ENCODE data around the gene TGFBR3.
"Not testable (repeated sequence)": the region's sequence is repeated elsewhere in the genome, so short reads cannot be mapped to it uniquely, and the experiment has no call there.

TGFBR3 gene

DNA sequence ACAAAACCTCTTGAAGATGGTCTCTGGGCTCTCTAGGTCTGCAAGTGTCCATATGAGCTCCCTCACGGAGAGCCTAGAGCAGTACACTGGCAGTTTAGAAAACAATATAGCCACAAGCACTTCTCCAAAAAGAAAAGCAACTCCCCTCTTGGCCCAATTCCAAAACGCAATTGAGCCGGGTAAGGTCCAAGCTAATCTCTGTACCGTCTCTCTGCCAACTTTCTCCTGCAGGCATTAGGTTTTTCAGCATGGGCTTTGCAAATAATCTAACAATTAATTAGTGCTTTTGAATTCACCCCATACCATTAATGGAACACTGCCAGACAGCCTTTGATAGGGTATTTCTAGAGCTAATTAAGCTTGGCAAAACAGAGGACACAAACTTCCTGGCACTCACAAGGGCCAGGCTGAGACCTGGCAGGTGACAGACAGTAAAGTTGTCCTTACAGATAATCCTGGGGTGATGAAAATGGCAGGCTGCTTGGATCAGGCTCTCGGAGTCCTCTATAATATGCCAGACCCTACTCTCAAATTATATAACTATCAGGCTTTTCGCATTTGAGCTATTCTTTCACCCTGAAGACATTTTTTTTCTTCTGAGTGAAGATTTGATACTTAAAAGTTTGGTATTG is 39.8 kb downstream of the TGFBR3 start:
- DNase-seq = no peak

- no peak for DNase-seq
Observed at GRCh38 chr1:91844862-91845528, 41.0 kb downstream of the TGFBR3 start.

DNA sequence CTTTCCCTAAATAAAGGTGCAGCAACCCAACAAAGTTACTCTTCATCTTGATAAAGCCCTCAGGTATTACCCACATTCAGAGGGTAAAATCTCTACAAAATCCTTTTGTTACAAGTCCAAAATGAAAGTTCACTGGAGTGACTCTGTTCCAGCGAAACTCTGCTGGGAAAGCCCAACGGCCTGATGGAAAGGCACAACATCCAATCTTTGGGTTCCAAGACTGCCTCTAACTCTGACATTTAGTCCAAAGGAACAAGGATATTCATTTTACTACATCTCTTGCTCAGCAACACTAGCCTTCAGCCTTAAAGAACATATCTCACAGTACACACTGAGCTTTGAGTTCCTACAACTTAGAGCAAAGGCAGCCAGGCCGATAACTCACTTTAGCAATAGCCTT is 42.1 kb downstream of the TGFBR3 start:
- DNase-seq = no peak

DNA sequence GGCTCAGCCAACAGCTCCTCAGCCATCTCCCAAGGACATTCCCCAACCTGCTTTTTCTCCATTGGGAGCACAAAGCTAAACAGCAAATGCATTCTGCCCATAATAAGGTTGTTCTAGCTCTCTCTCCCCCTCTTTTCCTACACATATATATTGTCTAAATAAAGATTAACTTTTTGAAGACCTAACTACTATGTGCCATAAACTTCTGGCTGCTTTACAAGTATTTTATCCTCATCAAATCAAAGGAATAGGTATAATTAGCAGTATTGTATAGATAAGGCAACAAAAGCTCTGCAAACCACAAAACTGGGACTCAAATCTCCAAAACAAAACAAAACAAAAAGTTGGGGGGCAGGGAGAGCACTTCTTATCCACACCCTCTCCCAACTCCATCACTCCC is 43.4 kb downstream of the TGFBR3 start:
- DNase-seq = no peak

DNA sequence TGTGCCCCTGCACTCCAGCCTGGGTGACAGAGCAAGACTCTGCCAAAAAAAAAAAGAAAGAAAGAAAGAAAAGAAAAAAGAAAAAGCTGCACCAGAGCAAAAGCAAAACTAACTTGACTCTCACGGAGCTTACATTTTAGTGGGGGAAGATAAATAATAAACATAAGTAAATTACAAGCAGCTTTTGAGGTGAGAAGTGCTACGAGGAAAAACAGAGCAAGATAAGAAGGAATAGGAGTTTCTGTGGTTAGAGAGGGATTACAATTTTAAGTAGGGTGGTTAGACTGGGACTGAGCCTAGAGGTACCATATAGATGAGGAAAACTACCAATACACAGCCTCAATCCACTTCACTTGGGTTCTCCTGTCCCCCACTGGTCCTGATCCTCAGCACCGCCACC is 43.9 kb downstream of the TGFBR3 start:
- no peak for DNase-seq

DNA sequence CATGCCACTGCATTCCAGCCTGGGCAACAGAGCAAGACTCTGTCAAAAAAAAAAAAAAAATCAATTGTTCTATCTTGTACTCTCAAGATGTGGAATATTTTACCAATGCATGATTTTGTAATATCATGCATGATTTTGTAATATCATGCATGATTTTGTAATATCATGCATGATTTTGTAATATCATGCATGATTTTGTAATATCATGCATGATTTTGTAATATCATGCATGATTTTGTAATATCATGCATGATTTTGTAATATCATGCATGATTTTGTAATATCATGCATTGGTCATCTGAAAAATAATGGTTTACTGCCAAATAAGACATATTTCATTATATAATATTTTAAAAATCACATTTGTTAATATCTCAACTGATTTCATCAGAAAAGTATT is 45.7 kb downstream of the TGFBR3 start:
- not testable (repeated sequence) for DNase-seq

- no peak for DNase-seq
Observed at GRCh38 chr1:91836331-91837040, 49.5 kb downstream of the TGFBR3 start.

DNA sequence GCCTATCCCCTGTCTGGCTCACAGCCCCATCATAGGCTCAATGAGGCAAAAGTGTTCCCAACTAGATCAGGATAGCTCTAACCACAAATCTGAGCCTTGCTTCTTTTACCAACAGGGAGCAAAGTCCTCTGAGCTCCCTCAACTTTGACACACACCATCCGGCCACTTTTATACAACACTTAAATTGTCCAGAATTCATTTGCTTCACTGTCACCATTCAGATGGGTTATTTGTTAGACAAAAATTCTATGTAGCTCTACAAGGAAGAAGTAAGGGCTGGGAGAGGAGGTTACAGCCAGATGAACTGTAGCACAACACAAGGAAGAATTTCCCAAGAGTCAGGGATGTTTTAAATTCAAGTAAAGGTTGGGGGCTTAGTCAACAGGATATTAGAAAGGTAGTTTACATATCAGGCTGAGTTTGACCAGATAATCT is 50.8 kb downstream of the TGFBR3 start:
- DNase-seq = no peak

DNA sequence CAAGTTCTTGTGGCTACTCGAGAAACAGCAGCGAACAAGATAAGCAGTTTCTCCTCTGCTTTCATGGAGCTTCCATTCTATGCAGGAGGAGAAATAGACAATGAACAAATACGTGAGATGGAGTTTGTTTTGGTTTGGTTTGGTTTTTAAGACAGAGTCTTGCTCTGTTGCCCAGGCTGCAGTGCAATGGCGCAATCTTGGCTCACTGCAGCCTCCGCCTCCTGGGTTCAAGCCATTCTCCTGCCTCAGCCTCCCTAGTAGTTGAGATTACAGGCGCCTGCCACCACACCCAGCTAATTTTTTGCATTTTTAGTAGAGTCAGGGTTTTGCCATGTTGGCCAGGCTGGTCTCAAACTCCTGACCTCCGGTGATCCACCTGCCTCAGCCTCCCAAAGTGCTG is 51.4 kb downstream of the TGFBR3 start:
- not testable (repeated sequence) for DNase-seq

DNA sequence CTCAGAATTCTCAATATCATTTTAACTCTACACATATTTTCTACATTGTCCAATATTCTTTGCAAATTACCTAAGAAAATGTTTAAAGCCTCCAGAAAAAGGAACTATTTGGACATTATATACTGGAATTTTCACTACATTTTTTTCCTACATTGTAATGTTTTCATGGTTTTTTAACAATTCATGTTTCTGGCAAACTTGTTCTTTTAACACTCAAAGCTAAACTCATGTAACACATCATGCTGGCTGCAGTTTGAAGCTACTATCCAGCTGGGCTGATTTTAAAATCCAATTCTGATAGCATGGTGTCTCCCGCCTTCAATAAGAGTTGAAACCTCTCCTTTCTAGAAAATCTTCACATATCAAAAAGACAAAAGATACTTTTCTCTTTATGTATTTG is 52.0 kb downstream of the TGFBR3 start:
- no peak for DNase-seq

DNA sequence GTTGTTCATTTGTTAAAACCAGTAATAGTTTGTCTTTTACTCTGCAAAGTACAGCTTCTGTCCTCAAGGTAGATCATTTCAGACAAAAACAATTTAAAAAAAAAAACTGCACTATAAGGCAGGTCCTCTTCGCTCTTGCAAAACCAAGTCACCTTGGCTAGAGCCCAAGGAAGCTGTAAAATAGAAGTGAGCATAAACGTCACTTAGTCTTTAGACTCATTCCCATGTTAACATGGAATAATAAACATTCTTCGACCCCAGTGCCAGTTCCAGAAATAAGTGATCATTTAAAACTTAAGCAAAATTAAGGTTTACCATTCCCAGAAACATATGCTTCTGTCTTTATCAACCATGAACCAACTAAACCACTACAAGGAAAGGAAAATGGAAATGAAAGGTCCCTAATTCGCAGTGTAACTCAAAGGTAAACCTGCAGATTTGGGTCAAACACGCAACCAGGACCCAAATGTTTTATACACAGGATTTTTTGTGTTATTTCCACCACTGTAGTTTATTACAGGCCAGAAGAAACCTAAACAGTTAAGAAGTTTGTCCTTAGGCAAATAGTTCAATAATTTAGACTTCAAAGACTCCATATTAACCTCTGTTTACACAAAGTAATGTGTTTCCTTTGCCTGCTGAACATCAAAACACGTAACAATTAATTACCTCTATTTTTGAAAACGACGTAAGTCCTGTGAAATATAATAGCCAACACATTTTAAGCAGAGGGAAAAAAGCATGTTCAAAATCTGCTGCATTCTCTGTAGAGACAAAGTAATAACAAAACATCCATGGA is 54.6 kb downstream of the TGFBR3 start:
- DNase-seq = no peak

DNA sequence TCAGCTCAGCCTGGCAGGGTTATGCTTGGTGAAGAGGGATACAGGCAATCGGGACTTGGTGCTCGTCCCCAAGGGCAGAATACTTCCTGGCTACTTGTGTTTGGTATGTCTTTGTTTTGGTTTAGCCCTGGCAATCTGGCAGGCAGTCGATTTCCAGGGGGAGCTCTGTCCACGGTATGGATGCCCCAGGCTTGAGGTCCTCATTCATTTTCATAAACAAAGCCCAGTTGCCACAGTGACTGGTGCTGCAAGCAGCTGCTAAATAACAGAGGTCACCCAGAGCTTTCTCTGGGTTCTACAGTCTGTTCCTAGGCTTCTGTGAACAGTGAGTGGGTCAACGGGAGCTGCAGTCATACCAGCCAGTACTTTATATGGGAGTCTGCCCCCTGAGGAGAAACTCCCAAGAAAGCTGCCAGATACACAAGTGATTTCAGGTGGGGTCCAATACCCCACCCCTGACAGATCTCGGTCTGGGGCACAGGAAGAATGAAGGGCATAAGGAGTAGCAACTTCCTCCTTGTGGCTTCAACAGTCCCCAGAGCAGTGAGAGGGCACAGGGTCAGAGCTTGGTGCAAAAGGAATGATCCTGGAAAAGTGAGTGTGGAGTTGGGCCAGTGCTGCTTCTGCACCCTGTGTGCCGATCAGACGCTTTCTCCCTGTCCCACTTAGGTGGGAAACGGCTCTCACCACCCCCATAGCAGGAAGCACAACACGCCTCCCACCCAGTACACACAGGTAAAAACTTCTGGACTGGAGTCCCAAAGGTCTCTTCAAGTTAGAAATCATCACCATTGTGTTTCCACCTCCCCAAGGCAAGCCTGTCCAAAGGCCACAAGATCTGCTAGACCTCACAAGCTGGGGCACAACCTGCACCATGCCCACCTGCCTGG is 55.5 kb downstream of the TGFBR3 start:
- no peak for DNase-seq

DNA sequence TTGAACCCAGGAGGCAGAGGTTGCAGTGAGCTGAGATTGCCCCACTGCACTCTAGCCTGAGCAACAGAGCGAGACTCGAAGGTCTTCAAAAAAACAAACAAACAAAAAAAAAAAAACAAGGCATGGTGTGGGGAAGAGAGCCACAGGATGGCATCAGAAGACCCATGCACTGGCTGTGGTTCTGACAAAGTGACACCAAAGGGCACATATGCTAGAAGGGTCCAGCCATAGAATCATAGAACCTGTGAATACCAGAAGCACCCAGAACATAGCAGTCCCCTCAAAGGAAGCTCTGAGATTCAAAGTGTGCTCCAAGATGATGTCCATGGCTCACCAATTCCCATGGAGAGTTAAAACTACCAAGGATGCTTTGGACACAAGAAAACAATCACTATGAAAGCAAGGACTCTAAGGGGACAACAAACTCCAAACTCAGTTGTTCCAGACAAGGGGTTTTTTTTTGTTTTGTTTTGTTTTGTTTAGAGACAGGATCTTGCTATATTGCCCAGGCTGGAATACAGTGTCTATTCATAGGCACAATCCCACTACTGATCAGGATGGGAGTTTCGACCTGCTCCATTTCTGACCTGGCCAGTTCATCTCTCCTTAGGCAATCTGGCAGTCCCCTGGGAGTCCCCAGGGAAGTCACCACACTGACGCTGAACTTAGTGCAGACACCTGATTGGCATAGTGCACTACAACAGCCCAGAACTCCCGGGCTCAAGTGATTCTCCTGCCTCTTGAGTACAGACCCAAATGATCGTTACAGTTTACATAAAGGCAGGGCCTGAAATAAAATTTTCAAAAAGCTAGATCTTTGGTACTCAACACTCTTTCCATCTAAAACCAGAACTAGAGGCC is 56.4 kb downstream of the TGFBR3 start:
- DNase-seq = no peak

DNA sequence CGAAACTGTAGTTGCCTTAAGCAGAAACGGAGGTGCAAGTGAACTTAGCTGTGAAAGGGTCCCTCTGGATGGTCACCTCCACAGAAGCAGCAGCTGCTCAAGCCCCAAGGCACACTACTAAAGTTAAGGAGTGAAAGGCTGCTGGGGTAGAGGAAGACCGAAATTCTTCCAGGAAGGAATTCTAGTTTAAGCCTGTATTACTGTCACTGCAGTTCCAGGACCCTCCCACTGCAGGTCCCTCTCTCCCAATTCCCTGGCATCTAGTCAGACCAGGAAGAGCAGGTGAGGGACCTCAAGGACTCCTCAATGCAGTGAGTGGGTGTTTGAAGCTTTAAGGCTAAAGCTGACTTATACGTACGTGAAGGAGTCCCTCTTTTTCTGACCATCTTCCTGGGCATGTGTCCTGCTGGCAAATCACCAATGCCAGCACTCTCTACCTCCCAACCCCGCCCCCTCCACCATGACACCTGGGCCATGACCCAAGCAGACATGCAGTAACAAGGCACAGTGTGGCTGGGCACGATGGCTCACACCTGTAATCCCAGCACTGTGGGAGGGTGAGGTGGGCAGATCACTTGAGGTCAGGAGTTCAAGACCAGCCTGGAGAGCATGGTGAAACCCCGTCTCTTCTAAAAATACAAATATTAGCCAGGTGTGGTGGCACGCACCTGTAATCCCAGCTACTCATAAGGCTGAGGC is 57.2 kb downstream of the TGFBR3 start:
- DNase-seq = no peak

DNA sequence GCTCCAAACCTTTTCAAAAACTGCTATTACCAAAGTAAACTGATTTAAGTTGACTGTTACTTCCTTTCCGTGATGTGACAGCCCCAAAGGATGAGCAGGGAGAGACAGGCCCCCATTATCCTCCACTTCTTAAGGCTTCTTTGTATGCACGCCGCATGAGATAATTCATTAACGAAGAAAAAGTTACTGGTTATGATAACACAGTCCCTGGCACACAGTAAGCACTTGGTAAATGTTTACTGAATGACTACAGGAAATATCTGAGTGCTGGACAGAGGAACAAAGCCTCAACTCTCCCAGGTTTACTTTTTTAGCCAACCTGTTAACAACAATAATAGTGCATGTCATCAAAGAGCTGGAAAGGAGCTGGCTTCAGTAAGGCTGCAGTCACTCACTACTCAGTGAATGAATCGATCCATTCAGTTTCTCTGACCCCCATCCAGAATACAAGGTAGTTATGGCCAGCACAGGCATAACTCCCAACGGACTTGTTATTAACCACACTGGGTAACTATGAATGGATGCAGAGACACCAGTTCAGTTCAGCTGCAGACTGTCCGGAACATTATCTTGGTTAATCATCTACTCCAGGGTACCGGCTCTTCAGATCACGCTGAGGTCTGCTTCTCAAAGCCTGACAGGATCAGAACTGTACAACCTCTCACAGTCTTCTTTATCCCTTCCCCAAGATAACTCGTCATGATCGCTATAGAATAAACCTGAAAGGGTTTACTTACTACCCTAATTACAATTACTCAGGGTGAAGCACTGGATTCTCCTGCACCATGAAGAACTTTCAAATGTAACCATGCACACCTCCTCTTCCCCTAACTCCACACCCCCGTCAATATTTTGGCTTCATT is 58.3 kb downstream of the TGFBR3 start:
- DNase-seq = no peak

- DNase-seq = no peak
Observed at GRCh38 chr1:91827087-91827458, 58.9 kb downstream of the TGFBR3 start.

GRCh38 chr1:91826649-91827048 is 59.3 kb downstream of the TGFBR3 start:
- DNase-seq = no peak

GRCh38 chr1:91826248-91826647 is 59.7 kb downstream of the TGFBR3 start:
- no peak for DNase-seq

- DNase-seq = no peak
Observed at GRCh38 chr1:91821126-91821868, 64.7 kb downstream of the TGFBR3 start.

Measured in inflammatory macrophage treated with lipopolysaccharide for 4 hours (primary cell).